Measurements from ENCODE around the gene FLG. TPM values are rescaled to one million over a fixed set of nuclear protein-coding genes. Genes with fewer than 3 reads are reported as not detected.

Gene FLG
- not detected in 2 replicates for total RNA-seq (2022)
- not detected for Bru-seq, nascent RNA
- percentile 4 among the genes with signal in this experiment for BruChase-seq, experiment 1, labeled RNA remaining after a 2-hour chase
- BruChase-seq, experiment 2, labeled RNA remaining after a 6-hour chase, result percentile 4 among the genes with signal in this experiment
- long read RNA-seq, result 0 reads

GRCh38 chr1:152325111-152325510, at the start of gene FLG:
TSS of gene FLG (minus strand) at chr1:152325239. CDS start at chr1:152315456, 9,783 bp downstream.
- H3K4me3 ChIP-seq (ENCODE audit: low read depth, low read length), result no peak within 1 kb of the TSS
- Mint-ChIP-seq H3K27ac (ENCODE audit: unreplicated experiment) (no peak within 1 kb of the TSS), H3K4me3 (ENCODE audit: unreplicated experiment) (no peak within 1 kb of the TSS), H3K27me3 (ENCODE audit: insufficient read depth, unreplicated experiment) (no peaks in the 10 kb centered on the region), H3K36me3 (ENCODE audit: insufficient read depth, unreplicated experiment) (no peaks in the 10 kb centered on the region), H3K4me1 (ENCODE audit: low read depth, unreplicated experiment) (no peaks in the 10 kb centered on the region), H3K9me3 (ENCODE audit: unreplicated experiment) (no peaks in the 10 kb centered on the region)
- ChIA-PET CTCF (no interaction called here), POLR2A (no interaction called here)
- H3K9me3 ChIP-seq, result no peaks in the 10 kb centered on the region
- H3K36me3 ChIP-seq (ENCODE audit: control insufficient read depth, insufficient read depth, low read length), result no peaks in the 10 kb centered on the region
- no TSS peak for BruUV-seq (replicated peaks)
- DNase-seq, result no peak
- no peaks in the 10 kb centered on the region for H3K27me3 ChIP-seq (replicated peaks; ENCODE audit: control insufficient read depth, insufficient read depth, low read length)
- TF ChIP-seq CTCF (IDR thresholded peaks at IDR 0.05; ENCODE audit: insufficient read depth in 1 of 2, low read depth in 1 of 2, low read length in 1 of 2, severe bottlenecking in 1 of 2, unreplicated experiment in 1 of 2), result no peak
- H3K4me1 ChIP-seq, result no peaks in the 10 kb centered on the region
- intact Hi-C loops (cut with micrococcal nuclease; ENCODE audit: unreplicated experiment), result no loop called here

GRCh38 chr1:152374451-152374850, 49.4 kb upstream of the FLG start:
- Mint-ChIP-seq H3K36me3 (ENCODE audit: insufficient read depth, unreplicated experiment) (no peaks in the 10 kb centered on the region), H3K27me3 (ENCODE audit: insufficient read depth, unreplicated experiment) (peaks cover 24% of the 10 kb centered on the region), H3K4me3 (ENCODE audit: unreplicated experiment) (no peak overlapping the region), H3K27ac (ENCODE audit: unreplicated experiment) (no peak overlapping the region), H3K4me1 (ENCODE audit: low read depth, unreplicated experiment) (no peaks in the 10 kb centered on the region), H3K9me3 (ENCODE audit: unreplicated experiment) (no peaks in the 10 kb centered on the region)
- no peak for TF ChIP-seq CTCF (IDR thresholded peaks at IDR 0.05; ENCODE audit: insufficient read depth in 1 of 2, low read depth in 1 of 2, low read length in 1 of 2, severe bottlenecking in 1 of 2, unreplicated experiment in 1 of 2)
- no peaks in the 10 kb centered on the region; the same call in 1 of the 2 replicates for H3K27me3 ChIP-seq (replicated peaks; ENCODE audit: control insufficient read depth, insufficient read depth, low read length)
- no peaks in the 10 kb centered on the region for H3K9me3 ChIP-seq
- no peak for DNase-seq
- POLR2A ChIA-PET, result no interaction called here
- no peak overlapping the region for H3K4me3 ChIP-seq (ENCODE audit: low read depth, low read length)
- intact Hi-C loops (cut with micrococcal nuclease; ENCODE audit: unreplicated experiment), result no loop called here
- CTCF ChIA-PET, result interaction anchor here (0.5 kb wide), 1 partner anchor 21 kb away, joined by 3 read pairs; no protein-coding TSS in a partner anchor
- H3K36me3 ChIP-seq (ENCODE audit: control insufficient read depth, insufficient read depth, low read length), result no peaks in the 10 kb centered on the region
- BruUV-seq (replicated peaks), result no TSS peak
- no peaks in the 10 kb centered on the region for H3K4me1 ChIP-seq

GRCh38 chr1:152372672-152373071, 47.6 kb upstream of the FLG start:
- CTCF ChIA-PET, result no interaction called here
- POLR2A ChIA-PET, result no interaction called here
- TF ChIP-seq CTCF (IDR thresholded peaks at IDR 0.05; ENCODE audit: insufficient read depth in 1 of 2, low read depth in 1 of 2, low read length in 1 of 2, severe bottlenecking in 1 of 2, unreplicated experiment in 1 of 2), result no peak
- no peak for DNase-seq
- Histone ChIP-seq H3K4me1 (no peaks in the 10 kb centered on the region), H3K9me3 (no peaks in the 10 kb centered on the region), H3K4me3 (ENCODE audit: low read depth, low read length) (no peak overlapping the region), H3K27me3 (replicated peaks; ENCODE audit: control insufficient read depth, insufficient read depth, low read length) (no peaks in the 10 kb centered on the region; the same call in 1 of the 2 replicates), H3K36me3 (ENCODE audit: control insufficient read depth, insufficient read depth, low read length) (no peaks in the 10 kb centered on the region)
- intact Hi-C loops (cut with micrococcal nuclease; ENCODE audit: unreplicated experiment), result no loop called here
- BruUV-seq (replicated peaks), result no TSS peak
- H3K36me3 Mint-ChIP-seq (ENCODE audit: insufficient read depth, unreplicated experiment), result no peaks in the 10 kb centered on the region
- H3K27me3 Mint-ChIP-seq (ENCODE audit: insufficient read depth, unreplicated experiment), result peaks cover 15% of the 10 kb centered on the region
- H3K4me1 Mint-ChIP-seq (ENCODE audit: low read depth, unreplicated experiment), result no peaks in the 10 kb centered on the region
- H3K4me3 Mint-ChIP-seq (ENCODE audit: unreplicated experiment), result no peak overlapping the region
- H3K9me3 Mint-ChIP-seq (ENCODE audit: unreplicated experiment), result no peaks in the 10 kb centered on the region
- no peak overlapping the region for H3K27ac Mint-ChIP-seq (ENCODE audit: unreplicated experiment)

Measured in Caco-2 (cell line).